GM21447 (cell line): Measurements from ENCODE around the gene FBXL4.

Source experiments
- ATAC-seq: cut with Tn5 transposase; IDR thresholded peaks from one replicate; pipeline ENCODE4 v1.9.1; 2021; ENCODE audit not compliant: unreplicated experiment

The FBXL4 gene

GRCh38 chr6:98887650-98888049 is 60.1 kb downstream of the FBXL4 start:
- ATAC-seq: no peak

- ATAC-seq: no peak
Measured at GRCh38 chr6:98885330-98885729, 62.4 kb downstream of the FBXL4 start.

- peak; percentile 95 for ATAC-seq
Measured at GRCh38 chr6:98880486-98880885, 67.3 kb downstream of the FBXL4 start.

- ATAC-seq: no peak
Measured at GRCh38 chr6:98877250-98877649, 70.5 kb downstream of the FBXL4 start.

GRCh38 chr6:98875375-98875774 is 72.4 kb downstream of the FBXL4 start:
- ATAC-seq: no peak

- ATAC-seq: no peak
Measured at GRCh38 chr6:98871821-98872220, 75.9 kb downstream of the FBXL4 start.

- ATAC-seq: no peak
Measured at GRCh38 chr6:98871057-98871456, 76.7 kb downstream of the FBXL4 start.

GRCh38 chr6:98864497-98864896 is 83.2 kb downstream of the FBXL4 start:
- ATAC-seq: no peak

GRCh38 chr6:98848539-98849242 is 99.1 kb downstream of the FBXL4 start:
- ATAC-seq: no peak

- ATAC-seq: no peak
Measured at GRCh38 chr6:98847779-98848538, 99.8 kb downstream of the FBXL4 start.

- ATAC-seq: no peak
Measured at GRCh38 chr6:98847416-98847778, 100.3 kb downstream of the FBXL4 start.

- ATAC-seq: no peak
Measured at GRCh38 chr6:98846021-98846380, 101.7 kb downstream of the FBXL4 start.

GRCh38 chr6:98845211-98846020 is 102.3 kb downstream of the FBXL4 start:
- peak; percentile 74 for ATAC-seq

- no peak for ATAC-seq
Measured at GRCh38 chr6:98844244-98845210, 103.2 kb downstream of the FBXL4 start.

- no peak for ATAC-seq
Measured at GRCh38 chr6:98843271-98844243, 104.2 kb downstream of the FBXL4 start.

- no peak for ATAC-seq
Measured at GRCh38 chr6:98842342-98843180, 105.2 kb downstream of the FBXL4 start.

GRCh38 chr6:98841621-98842341 is 106.0 kb downstream of the FBXL4 start:
- ATAC-seq: no peak

- ATAC-seq: no peak
Measured at GRCh38 chr6:98840996-98841513, 106.7 kb downstream of the FBXL4 start.
